CD4-positive, alpha-beta T cell (primary cell): Measurements from ENCODE around the gene MSI2. TPM values are rescaled to one million over a fixed set of nuclear protein-coding genes. Genes with fewer than 3 reads are reported as not detected.

Source experiments
- ATAC-seq: fragments of 200-7000 bp; cut with Tn5 transposase; one replicate; pipeline ENCODE4 v1.10.0; 2022; ENCODE audit warnings: mild to moderate bottlenecking; ENCODE audit not compliant: poor library complexity
- CTCF ChIA-PET: fragments of 350-600 bp; sonication (Branson Sonifier 250); formaldehyde crosslinking; loops from one replicate; lab custom pipeline; 2021; ENCODE audit warnings: antibody characterized with exemption, inconsistent platforms; lab: Charles Lee
- POLR2A ChIA-PET: fragments of 350-600 bp; sonication (Branson Sonifier 250); formaldehyde crosslinking; loops from one replicate; lab custom pipeline; 2021; ENCODE audit warnings: antibody characterized with exemption, inconsistent platforms; lab: Charles Lee
- DNase-seq, 14 experiments: peaks; one replicate each; pipeline ENCODE4 v3.0.0-alpha.2; 2013 to 2020; ENCODE audit warnings: mixed read lengths in 2 of 14
- H3K27ac ChIP-seq, 2 donors: one replicate each; pipeline versions ENCODE4 v1.5.1 to v1.7.0; 2013; ENCODE audit warnings: low read length in 2 of 2, low read depth in 1 of 2, mild to moderate bottlenecking in 1 of 2
- H3K27me3 ChIP-seq, 2 experiments: 1 replicate in 1 of 2; 2 replicates in 1 of 2; pipeline versions ENCODE4 v1.6.1 to v1.7.0; 2013; ENCODE audit warnings: low read length in 2 of 2, control low read depth in 1 of 2, mild to moderate bottlenecking in 1 of 2, moderate library complexity in 1 of 2; ENCODE audit not compliant: insufficient read depth in 2 of 2, control insufficient read depth in 1 of 2
- H3K36me3 ChIP-seq: one replicate; pipeline ENCODE4 v1.6.1; 2013; ENCODE audit warnings: low read length, control low read depth; ENCODE audit not compliant: insufficient read depth
- H3K4me1 ChIP-seq: one replicate; pipeline ENCODE4 v1.6.1; 2013; ENCODE audit warnings: low read length, control low read depth; ENCODE audit not compliant: insufficient read depth
- H3K4me3 ChIP-seq: one replicate; pipeline ENCODE4 v1.5.1; 2013; ENCODE audit warnings: mild to moderate bottlenecking, low read length, moderate library complexity
- H3K9me3 ChIP-seq, 2 experiments: 1 replicate in 1 of 2; 2 replicates in 1 of 2; pipeline versions ENCODE4 v1.6.1 to v1.7.0; 2013; ENCODE audit warnings: low read length in 2 of 2, mild to moderate bottlenecking in 2 of 2, control low read depth in 1 of 2, moderate library complexity in 1 of 2; ENCODE audit not compliant: control insufficient read depth in 1 of 2, insufficient read depth in 1 of 2
- H3K27ac Mint-ChIP-seq: one replicate; pipeline ENCODE4 v1.8.0; 2020; ENCODE audit warnings: mixed read lengths
- H3K27me3 Mint-ChIP-seq: one replicate; pipeline ENCODE4 v1.8.0; 2021; ENCODE audit warnings: mixed read lengths
- H3K36me3 Mint-ChIP-seq: one replicate; pipeline ENCODE4 v1.8.0; 2021; ENCODE audit warnings: low read depth, mixed read lengths
- H3K4me1 Mint-ChIP-seq: one replicate; pipeline ENCODE4 v1.8.0; 2021; ENCODE audit warnings: low read depth, mixed read lengths
- H3K4me3 Mint-ChIP-seq: one replicate; pipeline ENCODE4 v1.8.0; 2020; ENCODE audit warnings: mild to moderate bottlenecking, mixed read lengths
- H3K9me3 Mint-ChIP-seq: one replicate; pipeline ENCODE4 v1.8.0; 2020; ENCODE audit warnings: mixed read lengths
- CTCF ChIP-seq: fragments of 200-600 bp; IDR thresholded peaks from one replicate; pipeline ENCODE4 v1.8.0; 2022; ENCODE audit warnings: antibody characterized with exemption, mild to moderate bottlenecking
- intact Hi-C, 2 experiments: fragments of 100-400 bp; cut with DNase I in 1 of 2; cut with micrococcal nuclease in 1 of 2; formaldehyde crosslinking; loops; one replicate each; pipeline versions ENCODE4 v1.15.1 to v1.9.0; 2023 to 2025; cut with DNase I, micrococcal nuclease
- total RNA-seq, 174 experiments: library from RNA in 2 of 174; stranded (reverse) in 2 of 174; gene quantifications; one replicate each; pipeline ENCODE4 v1.2.3 and lab custom pipeline; 2021 to 2026

Gene MSI2
- total RNA-seq, 2 experiments from 2014 or later = 129 to 132 TPM

DNA sequence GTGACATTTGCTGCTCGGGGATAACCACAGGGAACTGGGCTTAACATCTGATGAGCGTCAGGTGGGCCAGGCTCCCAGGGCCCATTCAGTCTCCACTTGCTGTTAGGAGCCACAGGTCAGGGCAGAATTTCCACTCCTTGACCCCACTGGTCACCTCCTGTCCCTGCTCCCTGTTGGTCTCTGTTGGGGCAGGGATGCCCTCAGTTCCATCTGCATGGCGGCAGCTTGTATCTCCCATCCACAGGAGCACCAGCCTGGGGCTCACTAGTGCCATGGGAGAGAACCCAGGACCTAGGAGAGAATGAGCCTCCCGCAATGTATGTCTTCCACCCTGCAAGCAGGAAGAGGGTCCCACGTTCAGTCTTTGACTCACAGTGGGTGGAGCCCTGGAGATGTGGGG lies 276.6 kb downstream of the MSI2 start:
- Mint-ChIP-seq H3K27me3 (no peaks in the 10 kb centered on the region), H3K27ac (no peak overlapping the region), H3K4me3 (no peak overlapping the region), H3K36me3 (peaks cover 14% of the 10 kb centered on the region), H3K4me1 (peaks cover 61% of the 10 kb centered on the region), H3K9me3 (no peaks in the 10 kb centered on the region)
- H3K9me3 ChIP-seq = no peaks in the 10 kb centered on the region
- intact Hi-C loops = no loop called here
- CTCF ChIA-PET = no interaction called here
- TF ChIP-seq CTCF = no peak
- no peak overlapping the region for H3K27ac ChIP-seq
- POLR2A ChIA-PET = interaction anchor here (1.4 kb wide), 1 partner anchor 11 kb away, joined by 3 read pairs; no protein-coding TSS in a partner anchor
- no peak for ATAC-seq
- peaks cover 10% of the 10 kb centered on the region for H3K36me3 ChIP-seq
- no peak for DNase-seq
- H3K4me3 ChIP-seq = no peak overlapping the region
- H3K27me3 ChIP-seq = no peaks in the 10 kb centered on the region
- peaks cover 25% of the 10 kb centered on the region for H3K4me1 ChIP-seq

DNA sequence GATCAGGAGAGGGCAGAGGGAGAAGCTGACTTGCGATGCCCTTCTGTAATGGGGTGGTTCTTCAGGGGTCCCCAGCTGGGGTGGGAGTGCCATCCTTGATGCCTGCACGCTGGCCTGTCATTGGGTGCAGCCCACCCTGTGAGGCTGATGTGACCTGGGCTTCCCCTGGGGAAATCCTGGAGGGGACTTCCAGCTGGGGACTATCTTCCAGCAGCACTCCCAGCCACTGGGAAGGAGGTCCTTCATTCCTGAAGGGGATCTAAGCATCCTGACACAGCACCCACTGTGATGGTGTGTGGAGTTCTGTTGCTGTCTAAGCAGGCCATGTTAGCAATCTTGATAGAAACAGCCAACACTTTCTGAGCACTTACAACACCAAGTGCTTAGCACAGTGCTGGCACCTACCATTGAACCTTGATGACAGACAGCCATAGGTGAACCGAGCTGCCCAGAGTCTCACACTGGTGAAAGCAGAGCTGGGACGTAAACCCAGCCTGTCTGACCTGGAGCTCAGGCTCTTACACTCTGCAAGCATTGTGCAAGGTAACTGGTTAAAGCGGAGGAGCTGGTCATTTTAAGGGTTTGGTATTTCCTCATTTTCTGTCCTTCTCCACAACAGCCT lies 277.5 kb downstream of the MSI2 start:
- Mint-ChIP-seq H3K27ac (no peak overlapping the region), H3K4me1 (peaks cover 69% of the 10 kb centered on the region), H3K27me3 (no peaks in the 10 kb centered on the region), H3K9me3 (no peaks in the 10 kb centered on the region), H3K36me3 (peaks cover 14% of the 10 kb centered on the region), H3K4me3 (no peak overlapping the region)
- Histone ChIP-seq H3K4me3 (no peak overlapping the region), H3K27me3 (no peaks in the 10 kb centered on the region), H3K36me3 (peaks cover 10% of the 10 kb centered on the region), H3K4me1 (peaks cover 26% of the 10 kb centered on the region), H3K9me3 (no peaks in the 10 kb centered on the region), H3K27ac (no peak overlapping the region)
- intact Hi-C loops = no loop called here
- ChIA-PET CTCF (no interaction called here), POLR2A (interaction anchor here (1.4 kb wide), 1 partner anchor 10 kb away, joined by 3 read pairs; no protein-coding TSS in a partner anchor)
- ATAC-seq = no peak
- DNase-seq = no peak
- no peak for TF ChIP-seq CTCF

DNA sequence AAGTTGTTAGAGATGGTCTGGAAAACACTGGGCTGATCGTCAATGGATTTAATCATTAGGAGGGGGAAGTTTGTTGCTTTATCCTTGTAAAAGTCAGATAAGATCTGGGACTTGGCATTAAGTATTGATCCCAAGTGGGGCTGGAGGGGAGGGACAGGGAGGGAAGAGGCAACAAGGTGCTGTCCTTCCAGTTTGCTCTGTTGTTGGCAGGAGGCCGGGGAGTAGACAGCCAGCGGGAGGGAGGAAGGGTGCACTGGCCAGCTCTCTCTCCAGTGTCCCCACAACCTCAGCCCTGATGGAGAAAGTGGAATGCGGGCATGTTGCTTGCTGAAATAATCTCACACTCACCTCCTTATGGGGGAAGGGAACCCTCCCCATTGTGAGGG lies 278.5 kb downstream of the MSI2 start:
- Mint-ChIP-seq H3K27me3 (no peaks in the 10 kb centered on the region), H3K9me3 (no peaks in the 10 kb centered on the region), H3K36me3 (peaks cover 14% of the 10 kb centered on the region), H3K4me3 (no peak overlapping the region), H3K4me1 (peaks cover 68% of the 10 kb centered on the region), H3K27ac (no peak overlapping the region)
- Histone ChIP-seq H3K36me3 (peaks cover 10% of the 10 kb centered on the region), H3K4me3 (no peak overlapping the region), H3K4me1 (peaks cover 23% of the 10 kb centered on the region), H3K27ac (no peak overlapping the region), H3K27me3 (no peaks in the 10 kb centered on the region), H3K9me3 (no peaks in the 10 kb centered on the region)
- ATAC-seq = no peak
- ChIA-PET POLR2A (no interaction called here), CTCF (no interaction called here)
- no peak for DNase-seq
- intact Hi-C loops = no loop called here
- no peak for TF ChIP-seq CTCF
